Bladder microvascular endothelial cell (primary cell): ENCODE results near the gene CYP27B1. TPM values are rescaled to one million over a fixed set of nuclear protein-coding genes. Genes with fewer than 3 reads are reported as not detected.

Experiments used
- total RNA-seq: library from RNA; depleted of rRNA; stranded (reverse); fragments of >200 nt; gene quantifications from 2 replicates; pipeline ENCODE4 v1.2.3, GENCODE V29; 2014

Gene CYP27B1
- 0.31 and 0.32 TPM in 2 replicates for total RNA-seq

GRCh38 chr12:57766464-57767304 lies at the start of gene CYP27B1:
TSS of gene CYP27B1 (minus strand) at chr12:57767078. CDS start at chr12:57767041, 37 bp downstream.

DNA sequence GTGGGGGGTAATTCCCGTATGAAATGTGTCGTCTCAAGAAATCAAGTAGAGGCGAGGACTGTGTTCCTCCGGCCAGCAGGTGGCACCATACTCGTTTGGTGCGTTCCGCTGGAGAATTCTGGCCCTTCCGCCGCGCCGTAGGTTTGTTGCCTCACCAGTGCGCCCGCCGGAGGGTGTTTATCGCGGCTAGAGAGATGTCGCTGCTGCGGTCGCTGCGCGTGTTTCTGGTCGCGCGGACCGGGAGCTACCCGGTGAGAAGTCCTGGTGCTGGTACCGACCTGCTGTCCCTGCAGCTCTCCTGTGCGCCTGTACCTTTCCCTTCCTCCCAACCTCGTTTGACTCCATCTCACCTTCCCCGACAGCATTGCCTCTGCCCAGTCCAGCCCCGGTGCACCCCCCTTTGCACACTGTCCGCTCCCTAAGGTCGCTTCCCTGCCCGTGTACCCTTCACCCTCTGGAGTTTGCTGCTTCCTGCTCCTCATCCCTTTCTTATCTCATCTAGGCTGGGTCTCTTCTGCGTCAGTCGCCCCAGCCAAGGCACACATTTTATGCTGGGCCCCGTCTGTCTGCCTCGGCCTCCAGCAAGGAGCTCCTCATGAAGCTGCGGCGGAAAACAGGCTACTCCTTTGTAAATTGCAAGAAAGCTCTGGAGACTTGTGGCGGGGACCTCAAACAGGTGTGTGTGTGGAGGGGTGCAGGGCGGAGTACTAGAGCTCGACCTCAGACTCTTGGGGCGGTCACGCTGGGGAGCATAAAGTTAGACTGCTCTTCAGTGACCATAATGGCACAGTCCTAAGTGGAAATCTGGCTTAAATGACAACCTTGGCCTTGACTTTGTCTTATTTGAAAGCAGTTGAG lies 16.0 kb upstream of the CYP27B1 start, which contains the start of gene TSFM:
TSS of gene TSFM (plus strand) at position 180 of the 858 bp plus-strand sequence. CDS start at position 195, 15 bp downstream.

GRCh38 chr12:57772429-57773322 lies 5.8 kb upstream of the CYP27B1 start, which contains the start of gene EEF1AKMT3:
TSS of gene EEF1AKMT3 (plus strand) at chr12:57772614. CDS start at chr12:57772725, 111 bp downstream.

GRCh38 chr12:57771873-57772428 lies 5.1 kb upstream of the CYP27B1 start, which contains the start of gene METTL1:
TSS of gene METTL1 (minus strand) at chr12:57772105. CDS start at chr12:57772083, 22 bp downstream.

GRCh38 chr12:57754411-57755193 lies 12.3 kb downstream of the CYP27B1 start, which contains the start of gene MARCHF9:
TSS of gene MARCHF9 (plus strand) at chr12:57755103. CDS start at chr12:57755529, 426 bp downstream.

GRCh38 chr12:57751788-57752667 lies 14.8 kb downstream of the CYP27B1 start, which contains the start of gene CDK4:
TSS of gene CDK4 (minus strand) at chr12:57752310. CDS start at chr12:57751717, 593 bp downstream.

DNA sequence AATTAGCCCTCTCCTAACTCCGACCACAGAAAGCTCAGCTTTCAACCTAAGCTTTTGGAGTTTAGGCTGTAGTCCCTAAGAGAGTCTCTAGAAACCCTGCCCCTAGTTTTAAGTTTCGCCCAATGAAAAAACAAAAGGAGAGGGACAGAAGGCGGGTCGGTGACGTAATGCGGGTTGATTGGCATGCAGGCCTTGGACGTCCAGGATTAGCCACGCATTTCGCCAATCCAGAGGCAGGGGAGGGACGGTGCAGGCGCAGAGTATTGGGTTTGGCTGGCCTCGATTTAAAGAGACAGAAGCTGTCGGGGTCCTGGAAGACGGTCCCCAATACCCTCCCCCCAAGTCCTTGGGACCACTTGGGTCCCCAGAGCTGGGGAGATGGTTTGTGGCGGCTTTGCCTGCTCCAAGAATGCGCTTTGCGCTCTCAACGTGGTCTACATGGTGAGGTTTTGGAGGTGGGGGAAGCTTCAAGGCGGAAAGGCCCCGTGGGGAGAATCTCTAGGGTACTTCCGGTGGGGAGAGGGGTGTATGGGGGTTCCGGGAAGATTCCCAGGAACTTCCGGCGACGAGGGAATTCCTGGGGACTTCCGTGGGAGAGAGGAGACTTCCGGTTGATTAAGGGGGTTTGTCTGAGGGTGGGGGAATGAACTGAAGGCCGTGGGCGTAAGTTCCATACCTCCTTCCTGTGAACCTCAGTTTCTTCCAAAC lies 21.9 kb downstream of the CYP27B1 start, which contains the start of gene TSPAN31:
TSS of gene TSPAN31 (plus strand) at position 263 of the 708 bp plus-strand sequence. CDS start at position 379, 116 bp downstream.

GRCh38 chr12:57738661-57739237 lies 28.1 kb downstream of the CYP27B1 start, which contains the start of gene AGAP2:
TSS of gene AGAP2 (minus strand) at chr12:57738742. CDS start at chr12:57738246, 496 bp downstream.

Other genes starting within 250 kb of the CYP27B1 start
- gene DDIT3, start 246.6 kb downstream of the CYP27B1 start, total RNA-seq: 8.1 and 12.8 TPM in 2 replicates
- 9.9 and 20.2 TPM in 2 replicates for gene MBD6, start 244.3 kb downstream of the CYP27B1 start, total RNA-seq
- gene DCTN2, start 219.9 kb downstream of the CYP27B1 start, total RNA-seq: 80.9 and 114 TPM in 2 replicates
- gene KIF5A, start 217.0 kb downstream of the CYP27B1 start, total RNA-seq: 0.06 TPM in 1 of 2 replicates, not detected in the other
- gene PIP4K2C, start 175.9 kb downstream of the CYP27B1 start, total RNA-seq: 3.4 and 14.0 TPM in 2 replicates
- gene DTX3, start 162.3 kb downstream of the CYP27B1 start, total RNA-seq: 0.32 and 7.2 TPM in 2 replicates
- under 0.01 and 2.5 TPM in 2 replicates for gene ARHGEF25, start 155.6 kb downstream of the CYP27B1 start, total RNA-seq
- under 0.01 and 0.06 TPM in 2 replicates for gene B4GALNT1, start 133.9 kb downstream of the CYP27B1 start, total RNA-seq
- 189 and 325 TPM in 2 replicates for gene OS9, start 72.9 kb downstream of the CYP27B1 start, total RNA-seq
- gene AGAP2, start 28.3 kb downstream of the CYP27B1 start, total RNA-seq: under 0.01 and 0.06 TPM in 2 replicates
- 29.8 and 43.3 TPM in 2 replicates for gene TSPAN31, start 22.0 kb downstream of the CYP27B1 start, total RNA-seq
- gene CDK4, start 14.8 kb downstream of the CYP27B1 start, total RNA-seq: 112 and 152 TPM in 2 replicates
- 3.1 and 8.1 TPM in 2 replicates for gene MARCHF9, start 12.0 kb downstream of the CYP27B1 start, total RNA-seq
- gene METTL1, start 5.0 kb upstream of the CYP27B1 start, total RNA-seq: 2.4 and 5.6 TPM in 2 replicates
- 2.1 and 2.8 TPM in 2 replicates for gene EEF1AKMT3, start 5.5 kb upstream of the CYP27B1 start, total RNA-seq
- 14.6 and 18.6 TPM in 2 replicates for gene TSFM, start 15.7 kb upstream of the CYP27B1 start, total RNA-seq
- gene AVIL, start 51.7 kb upstream of the CYP27B1 start, total RNA-seq: 0.81 and 2.3 TPM in 2 replicates
- gene CTDSP2, start 79.7 kb upstream of the CYP27B1 start, total RNA-seq: 47.6 and 99.0 TPM in 2 replicates
- 10.5 and 19.1 TPM in 2 replicates for gene ATP23, start 174.5 kb upstream of the CYP27B1 start, total RNA-seq